ENCODE results near the gene TRAPPC14. TPM values are rescaled to one million over a fixed set of nuclear protein-coding genes. Genes with fewer than 3 reads are reported as not detected.

The TRAPPC14 gene
- total and polyA plus RNA-seq, 9 of the 15 experiments (the other 6 are each of a cell fraction or from before 2014, with no cell fraction given) = 0.42 to 45.9 (median 18.2) TPM

- 0 out of 2 replicates have a peak, but pooled peaks have one; percentile 12 for TF ChIP-seq THAP12 (CRISPR knock-in tag; IDR thresholded peaks at IDR 0.05)
Observed at GRCh38 chr7:100124301-100125230, 34.0 kb downstream of the TRAPPC14 start (continued).

GRCh38 chr7:100122568-100122967 lies 36.0 kb downstream of the TRAPPC14 start:
- FAIRE-seq (no peak), ATAC-seq (no peak), DNase-seq (ENCODE audit: extremely low read depth in 1 of 4, low spot score in 3 of 4) (peak in 3 of 4 experiments; percentile 21 to 71 (median 61))
- H3K9ac ChIP-seq (ENCODE audit: insufficient read depth in 1 of 2, low read depth in 2 of 2, low read length in 2 of 2) = peak overlapping the region in 1 of 2 experiments; percentile 85; a peak in 2 of 4 replicates
- H3K4me1 ChIP-seq (replicated peaks in 1 of 2; ENCODE audit: control insufficient read depth in 2 of 2, insufficient read depth in 2 of 2, low read length in 2 of 2) = peaks cover 35 to 69% of the 10 kb centered on the region in 2 experiments
- in situ Hi-C loops (cut with MboI) = no loop called here
- H3K4me3 ChIP-seq = no peak overlapping the region
- H3K9me1 ChIP-seq (ENCODE audit: control insufficient read depth, insufficient read depth, low read length) = no peaks in the 10 kb centered on the region
- ChIA-PET CTCF (ENCODE audit: low intra/inter-chr PET ratio) (no interaction called here), POLR2A (interaction anchor here (0.6 to 5.7 kb wide), 5 partner anchors 19 to 618 kb away, joined by 3 to 45 read pairs (median 3); partner anchors contain the start of genes AP4M1, MCM7 and ZNF3)
- no peaks in the 10 kb centered on the region for H3K27me3 ChIP-seq (ENCODE audit: control insufficient read depth in 2 of 2, insufficient read depth in 2 of 2, low read length in 2 of 2)
- WGBS (ENCODE audit: insufficient coverage, low coverage, missing lambda C conversion rate) = 64% methylated on average over 1 of the region's 1 CpG
- no TSS peak for BruUV-seq (replicated peaks)
- peaks cover 36% of the 10 kb centered on the region for H3K79me2 ChIP-seq (ENCODE audit: control insufficient read depth, insufficient read depth, low read length)
- peak overlapping the region; percentile 65 for H3K27ac ChIP-seq (ENCODE audit: extremely low read depth, low read depth, low read length)
- intact Hi-C loops (cut with micrococcal nuclease) = no loop called here
- 0 out of 2 replicates have a peak, but pooled peaks cover 4% of the 10 kb centered on the region for H4K20me1 ChIP-seq (replicated peaks; ENCODE audit: control insufficient read depth, insufficient read depth, low read length)
- peak overlapping the region; percentile 71 for H2AFZ ChIP-seq (ENCODE audit: low read depth, low read length)
- no peaks in the 10 kb centered on the region; the same call in 2 of the 3 replicates for H3K36me3 ChIP-seq (ENCODE audit: control insufficient read depth, insufficient read depth, low read length)
- peak overlapping the region; percentile 36 for H3K4me2 ChIP-seq (ENCODE audit: insufficient read depth, low read length)
- H3K9me3 ChIP-seq (replicated peaks; ENCODE audit: control insufficient read depth, insufficient read depth, low read depth, low read length) = no peaks in the 10 kb centered on the region
- TF ChIP-seq RFX1 (IDR thresholded peaks at IDR 0.05) = no peak
- TF ChIP-seq HES1 (IDR thresholded peaks at IDR 0.05; ENCODE audit: low read depth) = no peak
- no peak for TF ChIP-seq L3MBTL2 (IDR thresholded peaks at IDR 0.05)
- no peak for TF ChIP-seq MXD1 (CRISPR knock-in tag; IDR thresholded peaks at IDR 0.05; ENCODE audit: borderline replicate concordance, poor library complexity, severe bottlenecking)
- no peak for TF ChIP-seq BRF1 (IDR thresholded peaks at IDR 0.05; ENCODE audit: borderline replicate concordance, extremely low read depth, insufficient read length)
- no peak for TF ChIP-seq U2AF1 (optimal IDR thresholded peaks at IDR 0.05; ENCODE audit: low read depth, low read length)
- TF ChIP-seq ZBTB2 (IDR thresholded peaks at IDR 0.05) = peak; percentile 46; the same call in 1 of the 2 replicates
- 0 out of 2 replicates have a peak, but pooled peaks have one; percentile 37 for TF ChIP-seq CTBP1 (IDR thresholded peaks at IDR 0.05; ENCODE audit: borderline replicate concordance)
